Stimulated activated CD8-positive, alpha-beta memory T cell treated with anti-CD3 and anti-CD28 coated beads, Interleukin-15, amount 100 ng/mL, for 4 hours (primary cell): ENCODE results near the gene P3H3.
"Not testable (repeated sequence)": the region's sequence is repeated elsewhere in the genome, so short reads cannot be mapped to it uniquely, and the experiment has no call there.

Experiments used
- DNase-seq, 2 donors: peaks; one replicate each; pipeline ENCODE4 v3.0.0-alpha.2; 2020; ENCODE audit warnings: low read depth in 2 of 2

Gene P3H3

DNA sequence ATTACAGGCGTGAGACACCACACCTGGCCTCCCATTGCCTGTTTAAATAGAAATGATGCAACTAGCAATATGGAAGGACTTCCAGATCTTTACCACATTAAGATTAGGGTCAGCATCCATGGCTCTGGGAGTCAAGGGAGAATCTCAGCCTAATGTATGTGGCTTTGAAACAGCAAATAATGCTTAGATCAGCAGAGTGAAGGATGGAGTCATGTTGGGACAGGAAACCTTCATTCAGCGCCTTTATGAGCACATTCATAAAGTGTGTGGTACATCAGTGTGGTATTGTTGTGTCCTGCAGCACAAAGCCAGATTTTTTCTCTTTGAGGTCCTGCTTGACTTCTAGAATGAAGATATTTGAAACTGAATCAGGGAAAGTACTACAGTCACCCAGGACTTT, 60.2 kb downstream of the P3H3 start:
- no peak for DNase-seq

- not testable (repeated sequence) for DNase-seq
These were observed 60.6 kb downstream of the P3H3 start for GRCh38 chr12:6888794-6889193.
